ENCODE results near the gene MLLT3.

MLLT3 gene

DNA sequence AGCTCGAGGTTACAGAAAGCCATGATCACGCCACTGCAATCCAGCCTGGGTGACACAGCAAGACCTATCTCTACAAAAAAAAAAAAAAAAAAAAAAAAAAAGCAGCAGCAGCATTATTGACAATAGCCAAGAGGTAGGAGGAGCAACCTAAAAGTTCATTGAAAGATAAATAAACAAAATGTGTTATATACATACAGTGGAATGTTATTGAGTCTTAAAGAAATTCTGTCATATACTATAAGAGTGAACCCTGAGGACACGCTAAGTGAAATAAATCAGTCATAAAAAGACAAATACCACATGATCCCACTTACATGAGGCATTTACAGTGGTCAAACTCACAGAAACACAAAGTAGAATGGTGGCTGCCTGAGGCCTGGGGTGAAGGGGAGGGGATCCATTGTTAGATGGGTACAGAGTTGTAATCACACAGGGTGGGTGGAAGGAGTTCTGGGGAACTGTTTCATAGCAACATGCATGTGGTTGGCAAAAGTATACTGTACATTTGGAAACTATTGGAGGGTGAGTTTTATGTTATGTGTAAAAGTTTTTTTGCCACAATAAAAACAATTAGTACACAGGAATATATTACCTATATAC, 77.2 kb downstream of the MLLT3 start:
- no peak overlapping the region for H3K27ac ChIP-seq (ENCODE audit: low read depth, low read length)
- no peaks in the 10 kb centered on the region for H3K36me3 ChIP-seq (ENCODE audit: low read length)
- H3K9me2 ChIP-seq (replicated peaks; ENCODE audit: insufficient read depth, low read length), result no peaks in the 10 kb centered on the region
- H3K27me3 ChIP-seq (ENCODE audit: low read length), result no peaks in the 10 kb centered on the region
- H3K9me3 ChIP-seq (ENCODE audit: insufficient read depth, low read length), result peaks cover 17% of the 10 kb centered on the region; the same call in 1 of the 2 replicates
- H3K4me2 ChIP-seq (ENCODE audit: low read depth, low read length, poor library complexity, severe bottlenecking), result no peak overlapping the region
- H3F3A ChIP-seq (ENCODE audit: insufficient read depth), result no peaks in the 10 kb centered on the region
- no peak overlapping the region for H3K9ac ChIP-seq (ENCODE audit: low read length)
- H4K20me1 ChIP-seq (ENCODE audit: low read depth, low read length), result no peaks in the 10 kb centered on the region
- TF ChIP-seq EZH2phosphoT487 (conservative IDR thresholded peaks at IDR 0.05; ENCODE audit: low read length), result no peak
- TF ChIP-seq, protein P1, sequence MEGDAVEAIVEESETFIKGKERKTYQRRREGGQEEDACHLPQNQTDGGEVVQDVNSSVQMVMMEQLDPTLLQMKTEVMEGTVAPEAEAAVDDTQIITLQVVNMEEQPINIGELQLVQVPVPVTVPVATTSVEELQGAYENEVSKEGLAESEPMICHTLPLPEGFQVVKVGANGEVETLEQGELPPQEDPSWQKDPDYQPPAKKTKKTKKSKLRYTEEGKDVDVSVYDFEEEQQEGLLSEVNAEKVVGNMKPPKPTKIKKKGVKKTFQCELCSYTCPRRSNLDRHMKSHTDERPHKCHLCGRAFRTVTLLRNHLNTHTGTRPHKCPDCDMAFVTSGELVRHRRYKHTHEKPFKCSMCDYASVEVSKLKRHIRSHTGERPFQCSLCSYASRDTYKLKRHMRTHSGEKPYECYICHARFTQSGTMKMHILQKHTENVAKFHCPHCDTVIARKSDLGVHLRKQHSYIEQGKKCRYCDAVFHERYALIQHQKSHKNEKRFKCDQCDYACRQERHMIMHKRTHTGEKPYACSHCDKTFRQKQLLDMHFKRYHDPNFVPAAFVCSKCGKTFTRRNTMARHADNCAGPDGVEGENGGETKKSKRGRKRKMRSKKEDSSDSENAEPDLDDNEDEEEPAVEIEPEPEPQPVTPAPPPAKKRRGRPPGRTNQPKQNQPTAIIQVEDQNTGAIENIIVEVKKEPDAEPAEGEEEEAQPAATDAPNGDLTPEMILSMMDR (IDR thresholded peaks at IDR 0.05; ENCODE audit: insufficient read depth, low read length, poor library complexity, severe bottlenecking), result no peak
- no peaks in the 10 kb centered on the region for H3K79me2 ChIP-seq (ENCODE audit: insufficient read depth, low read length)
- H2AFZ ChIP-seq (ENCODE audit: low read depth, low read length, severe bottlenecking), result no peak overlapping the region
- H3K4me3 ChIP-seq (ENCODE audit: insufficient read depth, low read length, poor library complexity, severe bottlenecking), result no peak overlapping the region

DNA sequence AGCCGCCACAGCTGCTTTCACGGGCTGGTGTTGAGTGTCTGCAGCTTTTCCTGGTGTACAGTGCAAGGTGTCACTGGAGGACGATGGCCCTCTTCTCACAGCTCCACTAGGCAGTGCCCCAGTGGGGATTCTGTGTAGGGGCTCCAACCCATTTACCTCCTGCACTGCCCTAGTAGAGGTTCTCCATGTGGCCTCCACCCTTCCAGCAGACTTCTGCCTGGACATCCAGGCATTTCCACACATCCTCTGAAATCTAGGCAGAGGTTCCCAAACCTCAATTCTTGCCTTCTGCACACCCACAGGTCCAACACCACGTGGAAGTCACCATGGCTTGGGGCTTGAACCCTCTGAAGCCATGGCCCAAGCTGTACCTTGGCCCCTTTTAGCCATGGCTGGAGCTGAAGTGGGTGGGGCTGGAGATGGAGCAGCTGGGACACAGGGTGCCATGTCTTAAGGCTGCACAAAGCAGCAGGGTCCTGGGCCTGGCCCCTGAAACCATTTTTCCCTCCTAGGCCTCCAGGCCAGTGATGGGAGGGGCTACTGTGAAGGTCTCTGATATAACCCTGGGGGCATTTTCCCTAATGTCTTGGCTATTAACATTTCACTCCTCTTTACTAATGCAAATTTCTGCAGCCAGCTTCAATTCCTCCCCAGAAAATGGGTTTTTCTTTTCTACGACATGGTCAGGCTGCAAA, 82.0 kb downstream of the MLLT3 start:
- peaks cover 21% of the 10 kb centered on the region; the same call in 1 of the 2 replicates for H3K9me3 ChIP-seq (ENCODE audit: insufficient read depth, low read length)
- no peaks in the 10 kb centered on the region for H3K79me2 ChIP-seq (ENCODE audit: insufficient read depth, low read length)
- no peaks in the 10 kb centered on the region for H3K9me2 ChIP-seq (replicated peaks; ENCODE audit: insufficient read depth, low read length)
- H3K4me3 ChIP-seq (ENCODE audit: insufficient read depth, low read length, poor library complexity, severe bottlenecking), result no peak overlapping the region
- no peaks in the 10 kb centered on the region for H4K20me1 ChIP-seq (ENCODE audit: low read depth, low read length)
- H3K9ac ChIP-seq (ENCODE audit: low read length), result no peak overlapping the region
- no peak overlapping the region for H2AFZ ChIP-seq (ENCODE audit: low read depth, low read length, severe bottlenecking)
- H3K4me2 ChIP-seq (ENCODE audit: low read depth, low read length, poor library complexity, severe bottlenecking), result no peak overlapping the region
- H3K36me3 ChIP-seq (ENCODE audit: low read length), result no peaks in the 10 kb centered on the region
- no peaks in the 10 kb centered on the region for H3F3A ChIP-seq (ENCODE audit: insufficient read depth)
- no peaks in the 10 kb centered on the region for H3K27me3 ChIP-seq (ENCODE audit: low read length)
- H3K27ac ChIP-seq (ENCODE audit: low read depth, low read length), result no peak overlapping the region
- TF ChIP-seq EZH2phosphoT487 (conservative IDR thresholded peaks at IDR 0.05; ENCODE audit: low read length), result no peak
- TF ChIP-seq, protein P1 (IDR thresholded peaks at IDR 0.05; ENCODE audit: insufficient read depth, low read length, poor library complexity, severe bottlenecking), result no peak

DNA sequence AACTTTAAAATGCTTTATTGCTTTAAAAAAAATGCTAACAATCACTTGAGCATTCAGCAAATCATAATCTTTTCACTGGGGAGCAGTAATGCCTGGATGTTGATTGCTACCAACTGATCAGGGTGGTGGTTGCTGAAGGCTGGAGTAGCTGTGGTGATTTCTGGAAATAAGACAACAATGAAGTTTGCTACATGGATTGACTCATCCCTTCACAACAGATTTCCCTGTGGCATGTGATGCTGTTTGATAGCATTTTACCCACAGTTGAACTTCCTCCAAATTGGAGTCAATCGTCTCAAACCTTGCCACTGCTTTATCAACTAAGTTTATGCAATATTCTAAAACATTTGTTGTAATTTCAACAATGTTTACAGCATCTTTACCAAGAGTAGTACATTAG, 83.3 kb downstream of the MLLT3 start:
- Histone ChIP-seq H4K20me1 (ENCODE audit: low read depth, low read length) (no peaks in the 10 kb centered on the region), H3K9me3 (ENCODE audit: insufficient read depth, low read length) (peaks cover 21% of the 10 kb centered on the region; the same call in 1 of the 2 replicates), H3K4me2 (ENCODE audit: low read depth, low read length, poor library complexity, severe bottlenecking) (no peak overlapping the region), H3K4me3 (ENCODE audit: insufficient read depth, low read length, poor library complexity, severe bottlenecking) (no peak overlapping the region), H2AFZ (ENCODE audit: low read depth, low read length, severe bottlenecking) (no peak overlapping the region), H3K36me3 (ENCODE audit: low read length) (no peaks in the 10 kb centered on the region), H3K79me2 (ENCODE audit: insufficient read depth, low read length) (no peaks in the 10 kb centered on the region), H3F3A (ENCODE audit: insufficient read depth) (no peaks in the 10 kb centered on the region), H3K27ac (ENCODE audit: low read depth, low read length) (no peak overlapping the region), H3K27me3 (ENCODE audit: low read length) (no peaks in the 10 kb centered on the region), H3K9ac (ENCODE audit: low read length) (no peak overlapping the region), H3K9me2 (replicated peaks; ENCODE audit: insufficient read depth, low read length) (no peaks in the 10 kb centered on the region)
- TF ChIP-seq EZH2phosphoT487 (conservative IDR thresholded peaks at IDR 0.05; ENCODE audit: low read length), result no peak
- TF ChIP-seq, protein P1 (IDR thresholded peaks at IDR 0.05; ENCODE audit: insufficient read depth, low read length, poor library complexity, severe bottlenecking), result no peak

All from SU-DHL-6 (cell line).